Fibroblast of lung (primary cell): ENCODE data around the gene ARIH2.

Experiments
- CTCF ChIP-seq, 2 donors: IDR thresholded peaks in 1 of 2; conservative IDR thresholded peaks in 1 of 2; 1 replicate in 1 of 2; 2 replicates in 1 of 2; pipeline ENCODE4 v1.5.1; 2011 to 2012; ENCODE audit warnings: low read length in 2 of 2, control low read depth in 1 of 2, inconsistent platforms in 1 of 2, low read depth in 1 of 2, mild to moderate bottlenecking in 1 of 2
- EZH2 ChIP-seq: IDR thresholded peaks from 2 replicates; pipeline ENCODE4 v1.5.1; 2012; ENCODE audit warnings: low read length, control low read depth, mild to moderate bottlenecking; ENCODE audit errors: missing control alignments

GRCh38 chr3:48945891-48946549 lies 27.4 kb downstream of the ARIH2 start:
- no peak for TF ChIP-seq EZH2
- no peak for TF ChIP-seq CTCF (conservative IDR thresholded peaks at IDR 0.05 in 1 of 2, IDR thresholded peaks at IDR 0.05 in 1 of 2; ENCODE audit: low read depth in 1 of 2, low read length in 2 of 2)
